ENCODE results near the gene PM20D1. TPM values are rescaled to one million over a fixed set of nuclear protein-coding genes. Genes with fewer than 3 reads are reported as not detected.

The PM20D1 gene
- total RNA-seq, 2 donors from 2014 or later, result 0.14 TPM; not detected in 1

DNA sequence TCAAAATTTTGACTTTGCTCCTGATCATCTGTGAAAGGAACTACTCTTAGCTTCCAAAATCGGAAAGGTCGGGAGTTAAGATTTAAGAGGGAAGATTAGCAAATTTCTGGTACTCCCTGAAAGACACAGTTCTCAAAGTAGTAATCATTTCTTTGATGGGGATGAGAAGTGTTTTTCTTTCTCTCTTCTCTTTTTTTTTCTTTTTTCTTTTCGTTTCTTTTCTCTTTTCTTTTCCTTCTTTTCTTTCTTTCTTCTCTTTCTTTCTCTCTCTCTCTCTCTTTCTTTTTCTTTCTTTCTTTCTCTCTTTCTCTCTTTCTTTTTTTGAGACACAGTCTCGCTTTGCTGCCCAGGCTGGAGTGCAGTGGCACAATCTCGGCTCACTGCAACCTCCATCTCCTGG lies 69.6 kb downstream of the PM20D1 start:
- no peak for DNase-seq (ENCODE audit: low spot score)

More for the DNA sequence above, 69.6 kb downstream of the PM20D1 start:
- peaks cover 9 to 34% of the 10 kb centered on the region in 2 donors for H3K4me1 ChIP-seq (ENCODE audit: control insufficient read depth in 1 of 2, low read depth in 2 of 2)
- no peaks in the 10 kb centered on the region for H3K9me3 ChIP-seq
- no peak overlapping the region for H3K27ac ChIP-seq
- no peak for ATAC-seq (ENCODE audit: insufficient number of reproducible peaks, low FRiP score, low read depth)
- no peaks in the 10 kb centered on the region for H3K27me3 ChIP-seq (replicated peaks; ENCODE audit: insufficient read depth)
- TF ChIP-seq, protein P1, sequence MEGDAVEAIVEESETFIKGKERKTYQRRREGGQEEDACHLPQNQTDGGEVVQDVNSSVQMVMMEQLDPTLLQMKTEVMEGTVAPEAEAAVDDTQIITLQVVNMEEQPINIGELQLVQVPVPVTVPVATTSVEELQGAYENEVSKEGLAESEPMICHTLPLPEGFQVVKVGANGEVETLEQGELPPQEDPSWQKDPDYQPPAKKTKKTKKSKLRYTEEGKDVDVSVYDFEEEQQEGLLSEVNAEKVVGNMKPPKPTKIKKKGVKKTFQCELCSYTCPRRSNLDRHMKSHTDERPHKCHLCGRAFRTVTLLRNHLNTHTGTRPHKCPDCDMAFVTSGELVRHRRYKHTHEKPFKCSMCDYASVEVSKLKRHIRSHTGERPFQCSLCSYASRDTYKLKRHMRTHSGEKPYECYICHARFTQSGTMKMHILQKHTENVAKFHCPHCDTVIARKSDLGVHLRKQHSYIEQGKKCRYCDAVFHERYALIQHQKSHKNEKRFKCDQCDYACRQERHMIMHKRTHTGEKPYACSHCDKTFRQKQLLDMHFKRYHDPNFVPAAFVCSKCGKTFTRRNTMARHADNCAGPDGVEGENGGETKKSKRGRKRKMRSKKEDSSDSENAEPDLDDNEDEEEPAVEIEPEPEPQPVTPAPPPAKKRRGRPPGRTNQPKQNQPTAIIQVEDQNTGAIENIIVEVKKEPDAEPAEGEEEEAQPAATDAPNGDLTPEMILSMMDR (IDR thresholded peaks at IDR 0.05), result no peak
- H3K36me3 ChIP-seq, result no peaks in the 10 kb centered on the region
- no peak overlapping the region for H3K4me3 ChIP-seq

Other genes starting within 250 kb of the PM20D1 start
- gene ELK4, start 218.1 kb downstream of the PM20D1 start, total RNA-seq, result 10 to 100 TPM; 20.2 to 34.4 TPM
- gene SLC45A3, start 169.6 kb downstream of the PM20D1 start, total RNA-seq, result 1 to 10 TPM; 5.3 to 8.3 TPM
- gene NUCKS1, start 100.0 kb downstream of the PM20D1 start, total RNA-seq, result 100 to 1,000 TPM in 1 of 2 donors, 10 to 100 TPM in 1; 80.6 to 116 TPM
- gene RAB29, start 74.7 kb downstream of the PM20D1 start, total RNA-seq, result 10 to 100 TPM; 23.5 to 47.2 TPM
- 10 to 100 TPM; 26.7 to 64.1 TPM for gene SLC41A1, start 36.9 kb downstream of the PM20D1 start, total RNA-seq
- gene SLC26A9, start 93.3 kb upstream of the PM20D1 start, total RNA-seq, result 1 to 10 TPM in 1 of 2 donors, not detected in 1; 1.1 TPM
- 10 to 100 TPM in 1 of 2 donors, 1 to 10 TPM in 1; 2.5 to 12.0 TPM for gene RAB7B, start 153.3 kb upstream of the PM20D1 start, total RNA-seq
- 10 to 100 TPM in 1 of 2 donors, not detected in 1; 22.2 TPM for gene CTSE, start 173.8 kb upstream of the PM20D1 start, total RNA-seq
- 10 to 100 TPM in 1 of 2 donors, 1 to 10 TPM in 1; 6.1 to 36.7 TPM for gene RHEX, start 203.0 kb upstream of the PM20D1 start, total RNA-seq

Measured in thoracic aorta (tissue), 2 donors.